HG02610 (cell line): ENCODE results near the gene XCL1.
"Not testable (repeated sequence)": the region's sequence is repeated elsewhere in the genome, so short reads cannot be mapped to it uniquely, and the experiment has no call there.

Experiments used
- ATAC-seq: cut with Tn5 transposase; IDR thresholded peaks from one replicate; pipeline ENCODE4 v1.9.1; 2021; ENCODE audit warnings: mild to moderate bottlenecking, moderate library complexity; ENCODE audit not compliant: unreplicated experiment

Gene XCL1

GRCh38 chr1:168576245-168576688 lies at the start of gene XCL1:
XCL1 (plus strand) TSS chr1:168576605; CDS start chr1:168576638, 33 bp downstream.
- not testable (repeated sequence) for ATAC-seq

- ATAC-seq, result no peak
Observed at GRCh38 chr1:168529518-168529917, 46.9 kb upstream of the XCL1 start.

GRCh38 chr1:168531615-168532345 lies 44.6 kb upstream of the XCL1 start:
- no peak for ATAC-seq

GRCh38 chr1:168535536-168535935 lies 40.9 kb upstream of the XCL1 start:
- ATAC-seq, result no peak

- ATAC-seq, result not testable (repeated sequence)
Observed at GRCh38 chr1:168540798-168541197, 35.6 kb upstream of the XCL1 start.

GRCh38 chr1:168542978-168543377 lies 33.4 kb upstream of the XCL1 start:
- not testable (repeated sequence) for ATAC-seq

- not testable (repeated sequence) for ATAC-seq
Observed at GRCh38 chr1:168543840-168544498, 32.4 kb upstream of the XCL1 start, which contains the start of gene XCL2. XCL2 (minus strand) TSS chr1:168543997; CDS start chr1:168543964, 33 bp downstream.

GRCh38 chr1:168545678-168546552 lies 30.5 kb upstream of the XCL1 start:
- ATAC-seq, result not testable (repeated sequence)

GRCh38 chr1:168546553-168546895 lies 29.9 kb upstream of the XCL1 start:
- ATAC-seq, result not testable (repeated sequence)

- no peak for ATAC-seq
Observed at GRCh38 chr1:168550971-168551370, 25.4 kb upstream of the XCL1 start.

GRCh38 chr1:168551688-168552087 lies 24.7 kb upstream of the XCL1 start:
- ATAC-seq, result no peak

GRCh38 chr1:168552961-168553360 lies 23.4 kb upstream of the XCL1 start:
- ATAC-seq, result no peak

GRCh38 chr1:168553680-168554553 lies 22.5 kb upstream of the XCL1 start:
- ATAC-seq, result no peak

GRCh38 chr1:168554603-168555483 lies 21.6 kb upstream of the XCL1 start:
- no peak for ATAC-seq

GRCh38 chr1:168555508-168556046 lies 20.8 kb upstream of the XCL1 start:
- no peak for ATAC-seq

- no peak for ATAC-seq
Observed at GRCh38 chr1:168556647-168557046, 19.8 kb upstream of the XCL1 start.

- ATAC-seq, result no peak
Observed at GRCh38 chr1:168560370-168560769, 16.0 kb upstream of the XCL1 start.

GRCh38 chr1:168561989-168562388 lies 14.4 kb upstream of the XCL1 start:
- ATAC-seq, result no peak

- no peak for ATAC-seq
Observed at GRCh38 chr1:168565825-168566224, 10.6 kb upstream of the XCL1 start.
